WERI-Rb-1 (cell line): Measurements from ENCODE around the gene LRRC27.

Experiments
- DNase-seq: peaks from one replicate; pipeline ENCODE4 v3.0.0-alpha.2; 2020
- H3K27ac ChIP-seq: fragments of 250-450 bp; sonication (Bioruptor Pico); 2 replicates; pipeline ENCODE4 v1.5.1; 2020; ENCODE audit warnings: mild to moderate bottlenecking, moderate library complexity
- H3K27me3 ChIP-seq: fragments of 250-450 bp; sonication (Bioruptor Pico); 2 replicates; pipeline ENCODE4 v1.5.1; 2021; ENCODE audit warnings: mild to moderate bottlenecking, low read depth, moderate library complexity; ENCODE audit not compliant: insufficient read depth, severe bottlenecking
- H3K36me3 ChIP-seq: fragments of 250-450 bp; sonication (Bioruptor Pico); 2 replicates; pipeline ENCODE4 v1.5.1; 2020; ENCODE audit warnings: mild to moderate bottlenecking, moderate library complexity
- H3K4me3 ChIP-seq: 2 replicates; pipeline ENCODE4 v1.5.1; 2011; ENCODE audit warnings: low read depth, mild to moderate bottlenecking, control low read depth, low read length
- H3K9me3 ChIP-seq: fragments of 250-450 bp; sonication (Bioruptor Pico); 2 replicates; pipeline ENCODE4 v1.5.1; 2021; ENCODE audit warnings: mild to moderate bottlenecking, moderate library complexity; ENCODE audit not compliant: severe bottlenecking
- TF ChIP-seq, protein P1 (sequence below): IDR thresholded peaks from 2 replicates; pipeline ENCODE4 v1.5.1; 2011; ENCODE audit warnings: low read depth, mild to moderate bottlenecking, control low read depth, inconsistent platforms, low read length

LRRC27 gene

DNA sequence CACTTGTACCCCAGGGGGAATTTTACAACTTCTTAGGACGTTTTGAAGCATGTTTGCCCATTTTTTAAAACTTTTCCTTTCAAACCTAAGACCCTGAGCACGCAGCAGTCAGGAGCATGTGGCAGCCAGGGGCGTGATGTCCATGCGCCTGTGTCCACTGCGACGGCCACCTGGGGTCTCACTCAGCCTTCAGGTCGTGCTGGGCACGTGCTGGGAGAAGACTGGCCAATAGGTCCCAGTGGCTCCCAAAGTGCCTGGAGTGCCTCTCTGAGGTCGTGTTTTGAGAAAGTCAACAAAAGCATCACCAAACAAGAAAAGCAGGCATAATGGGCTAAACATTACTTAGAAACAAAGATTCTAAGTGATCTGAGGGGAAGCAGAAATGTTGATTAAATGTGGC lies 14.8 kb downstream of the LRRC27 start:
- no peak for DNase-seq
- TF ChIP-seq, protein P1, sequence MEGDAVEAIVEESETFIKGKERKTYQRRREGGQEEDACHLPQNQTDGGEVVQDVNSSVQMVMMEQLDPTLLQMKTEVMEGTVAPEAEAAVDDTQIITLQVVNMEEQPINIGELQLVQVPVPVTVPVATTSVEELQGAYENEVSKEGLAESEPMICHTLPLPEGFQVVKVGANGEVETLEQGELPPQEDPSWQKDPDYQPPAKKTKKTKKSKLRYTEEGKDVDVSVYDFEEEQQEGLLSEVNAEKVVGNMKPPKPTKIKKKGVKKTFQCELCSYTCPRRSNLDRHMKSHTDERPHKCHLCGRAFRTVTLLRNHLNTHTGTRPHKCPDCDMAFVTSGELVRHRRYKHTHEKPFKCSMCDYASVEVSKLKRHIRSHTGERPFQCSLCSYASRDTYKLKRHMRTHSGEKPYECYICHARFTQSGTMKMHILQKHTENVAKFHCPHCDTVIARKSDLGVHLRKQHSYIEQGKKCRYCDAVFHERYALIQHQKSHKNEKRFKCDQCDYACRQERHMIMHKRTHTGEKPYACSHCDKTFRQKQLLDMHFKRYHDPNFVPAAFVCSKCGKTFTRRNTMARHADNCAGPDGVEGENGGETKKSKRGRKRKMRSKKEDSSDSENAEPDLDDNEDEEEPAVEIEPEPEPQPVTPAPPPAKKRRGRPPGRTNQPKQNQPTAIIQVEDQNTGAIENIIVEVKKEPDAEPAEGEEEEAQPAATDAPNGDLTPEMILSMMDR: no peak
- no peak overlapping the region for H3K27ac ChIP-seq
- H3K4me3 ChIP-seq: no peak overlapping the region
- H3K36me3 ChIP-seq: peaks cover 9% of the 10 kb centered on the region
- H3K27me3 ChIP-seq: no peaks in the 10 kb centered on the region
- no peaks in the 10 kb centered on the region for H3K9me3 ChIP-seq

DNA sequence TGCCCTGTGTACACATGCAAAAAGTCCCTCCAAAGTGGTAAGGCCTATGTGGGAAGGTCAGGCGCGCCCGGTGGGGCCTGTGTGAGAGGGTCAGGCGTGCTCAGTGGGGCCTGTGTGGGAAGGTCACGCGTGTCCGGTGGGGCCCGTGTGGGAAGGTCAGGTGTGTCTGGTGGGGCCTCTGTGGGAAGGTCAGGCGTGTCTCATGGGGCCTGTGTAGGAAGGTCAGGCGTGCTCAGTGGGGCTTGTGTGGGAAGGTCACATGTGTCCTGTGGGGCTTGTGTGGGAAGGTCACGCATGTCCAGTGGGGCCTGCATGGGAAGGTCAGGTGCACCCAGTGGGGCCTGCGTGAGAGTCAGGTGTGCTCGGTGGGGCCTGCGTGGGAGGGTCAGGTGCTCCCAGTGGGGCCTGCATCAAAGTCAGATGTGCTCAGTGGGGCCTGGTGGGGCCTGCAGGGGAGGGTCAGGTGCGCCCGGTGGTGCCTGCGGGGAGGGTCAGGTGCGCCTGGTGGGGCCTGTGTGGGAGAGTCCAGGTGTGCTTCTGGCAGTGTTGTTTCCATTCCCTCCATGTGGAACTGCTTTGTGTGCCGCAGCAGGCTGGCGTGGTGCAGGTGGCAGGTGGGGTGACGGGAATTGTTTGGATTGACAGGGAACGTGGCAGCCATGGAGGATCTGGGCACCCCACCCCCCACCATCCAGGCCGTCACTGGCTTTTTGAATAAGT lies 15.4 kb downstream of the LRRC27 start:
- no peak overlapping the region for H3K27ac ChIP-seq
- H3K27me3 ChIP-seq: no peaks in the 10 kb centered on the region
- H3K36me3 ChIP-seq: peaks cover 9% of the 10 kb centered on the region
- H3K9me3 ChIP-seq: no peaks in the 10 kb centered on the region
- TF ChIP-seq, protein P1: no peak
- no peak overlapping the region for H3K4me3 ChIP-seq
- DNase-seq: no peak

DNA sequence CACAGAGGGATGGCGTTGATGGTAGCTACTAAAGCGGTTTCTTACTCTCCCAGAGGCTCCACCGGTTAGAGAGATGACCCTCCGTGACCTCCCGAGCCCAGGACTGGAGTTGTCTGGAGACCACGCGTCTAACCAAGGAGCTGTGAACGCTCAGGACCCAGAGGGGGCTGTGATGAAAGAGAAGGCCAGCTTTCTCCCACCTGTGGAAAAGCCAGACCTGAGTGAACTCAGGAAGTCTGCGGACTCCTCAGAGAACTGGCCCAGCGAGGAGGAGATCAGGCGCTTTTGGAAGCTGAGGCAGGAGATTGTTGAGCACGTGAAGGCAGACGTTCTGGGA lies 15.9 kb downstream of the LRRC27 start:
- Histone ChIP-seq H3K27me3 (no peaks in the 10 kb centered on the region), H3K36me3 (peaks cover 9% of the 10 kb centered on the region), H3K9me3 (no peaks in the 10 kb centered on the region), H3K27ac (no peak overlapping the region), H3K4me3 (no peak overlapping the region)
- TF ChIP-seq, protein P1: no peak
- DNase-seq: no peak

DNA sequence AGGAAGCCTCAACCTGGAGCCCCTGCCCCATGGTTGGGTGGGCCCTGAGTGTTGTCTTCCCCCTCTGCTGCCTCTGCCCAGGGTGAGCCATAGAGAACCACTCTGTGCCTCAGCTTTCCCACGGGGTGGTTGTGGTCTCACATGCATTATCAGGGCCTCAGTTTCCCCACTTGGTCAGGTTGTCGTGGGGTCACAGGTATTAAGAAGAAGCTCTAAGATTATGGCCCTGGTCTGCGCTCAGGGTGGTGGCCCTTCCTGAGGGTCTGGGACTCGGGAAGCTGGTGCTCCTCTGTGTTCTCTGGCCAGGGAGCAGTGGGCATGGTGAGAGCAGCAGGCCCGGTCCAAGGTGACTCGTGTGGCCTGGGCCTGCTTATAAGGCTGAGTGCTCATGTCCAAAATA lies 17.8 kb downstream of the LRRC27 start:
- DNase-seq: no peak
- no peaks in the 10 kb centered on the region for H3K27me3 ChIP-seq
- no peaks in the 10 kb centered on the region for H3K9me3 ChIP-seq
- no peak overlapping the region for H3K27ac ChIP-seq
- TF ChIP-seq, protein P1: no peak
- no peak overlapping the region for H3K4me3 ChIP-seq
- H3K36me3 ChIP-seq: peaks cover 6% of the 10 kb centered on the region

DNA sequence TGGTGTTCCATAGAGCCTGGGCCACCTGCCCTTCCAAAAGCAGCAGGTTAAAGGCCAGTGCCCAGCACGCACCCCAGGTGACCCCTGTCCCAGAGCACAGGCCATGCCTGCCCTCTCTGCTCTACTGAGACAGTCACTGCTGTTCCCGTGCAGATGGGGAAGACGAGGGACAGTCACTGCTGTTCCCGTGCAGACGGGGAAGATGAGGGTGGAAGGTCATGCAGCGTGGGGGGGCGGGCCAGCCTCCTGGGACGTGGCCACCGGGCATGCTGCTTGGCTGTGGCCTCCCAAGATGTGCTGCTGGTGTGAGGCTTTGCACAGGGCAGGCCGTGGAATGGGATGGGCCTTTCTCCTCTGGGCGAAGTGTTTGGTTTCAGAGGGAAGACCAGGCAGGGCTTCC lies 18.4 kb downstream of the LRRC27 start:
- peaks cover 4% of the 10 kb centered on the region for H3K36me3 ChIP-seq
- H3K4me3 ChIP-seq: no peak overlapping the region
- no peak overlapping the region for H3K27ac ChIP-seq
- no peaks in the 10 kb centered on the region for H3K9me3 ChIP-seq
- DNase-seq: no peak
- TF ChIP-seq, protein P1: no peak
- no peaks in the 10 kb centered on the region for H3K27me3 ChIP-seq

DNA sequence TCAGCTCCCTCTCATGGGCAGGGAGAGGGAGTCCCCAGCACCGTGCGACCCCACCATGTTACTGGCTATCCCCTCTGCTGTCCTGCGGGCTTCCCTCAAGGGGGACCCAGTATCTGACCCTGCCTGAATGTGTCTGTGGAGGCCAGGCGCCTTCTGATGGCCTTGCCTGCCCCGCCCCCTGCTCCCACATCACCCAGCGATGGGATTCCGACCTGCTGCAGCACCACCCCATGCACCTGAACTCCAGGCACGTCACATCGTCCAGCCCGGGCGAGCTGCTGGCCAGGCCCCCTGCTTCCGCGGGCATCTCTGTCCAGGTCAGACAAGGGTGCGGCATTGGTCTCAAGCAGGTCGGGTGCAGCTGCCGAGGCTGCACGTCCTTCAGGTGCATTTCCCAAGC lies 19.0 kb downstream of the LRRC27 start:
- Histone ChIP-seq H3K4me3 (no peak overlapping the region), H3K27ac (no peak overlapping the region), H3K9me3 (no peaks in the 10 kb centered on the region), H3K27me3 (no peaks in the 10 kb centered on the region), H3K36me3 (peaks cover 4% of the 10 kb centered on the region)
- DNase-seq: no peak
- TF ChIP-seq, protein P1: no peak
